Inflammatory macrophage treated with lipopolysaccharide for 1 hour (primary cell): ENCODE results near the gene FAM114A1.
A peak's percentile ranks its signal among the peaks of the same experiment; 100 is the strongest.
"Not testable (repeated sequence)": the region's sequence is repeated elsewhere in the genome, so short reads cannot be mapped to it uniquely, and the experiment has no call there.

ENCODE experiments used
- DNase-seq, 2 donors: peaks; one replicate each; pipeline ENCODE4 v3.0.0-alpha.2; 2020 to 2022

FAM114A1 gene

GRCh38 chr4:38940476-38940875 lies 72.9 kb downstream of the FAM114A1 start:
- DNase-seq, result no peak

GRCh38 chr4:38941906-38942305 lies 74.3 kb downstream of the FAM114A1 start:
- DNase-seq, result peak; percentile 24 to 66

GRCh38 chr4:38943343-38943742 lies 75.7 kb downstream of the FAM114A1 start:
- DNase-seq, result no peak

- no peak for DNase-seq
Measured at GRCh38 chr4:38944440-38944839, 76.8 kb downstream of the FAM114A1 start.

GRCh38 chr4:38946919-38947318 lies 79.3 kb downstream of the FAM114A1 start:
- no peak for DNase-seq

GRCh38 chr4:38948551-38948950 lies 80.9 kb downstream of the FAM114A1 start:
- no peak for DNase-seq

- no peak for DNase-seq
Measured at GRCh38 chr4:38949411-38950051, 81.9 kb downstream of the FAM114A1 start.

GRCh38 chr4:38950159-38950558 lies 82.6 kb downstream of the FAM114A1 start:
- DNase-seq, result no peak

GRCh38 chr4:38950734-38951133 lies 83.1 kb downstream of the FAM114A1 start:
- DNase-seq, result no peak

- no peak for DNase-seq
Measured at GRCh38 chr4:38951598-38951997, 84.0 kb downstream of the FAM114A1 start.

- DNase-seq, result no peak
Measured at GRCh38 chr4:38952017-38952416, 84.4 kb downstream of the FAM114A1 start.

- DNase-seq, result no peak
Measured at GRCh38 chr4:38954727-38955126, 87.1 kb downstream of the FAM114A1 start.

GRCh38 chr4:38955957-38956356 lies 88.4 kb downstream of the FAM114A1 start:
- no peak for DNase-seq

- DNase-seq, result no peak
Measured at GRCh38 chr4:38957261-38957815, 89.7 kb downstream of the FAM114A1 start.

GRCh38 chr4:38957893-38958292 lies 90.3 kb downstream of the FAM114A1 start:
- DNase-seq, result no peak

GRCh38 chr4:38958453-38959190 lies 91.0 kb downstream of the FAM114A1 start:
- DNase-seq, result no peak

- not testable (repeated sequence) for DNase-seq
Measured at GRCh38 chr4:38959248-38959647, 91.6 kb downstream of the FAM114A1 start.

- DNase-seq, result no peak
Measured at GRCh38 chr4:38964942-38965775, 97.6 kb downstream of the FAM114A1 start.

- DNase-seq, result no peak
Measured at GRCh38 chr4:38965866-38966265, 98.3 kb downstream of the FAM114A1 start.

GRCh38 chr4:38967260-38968095 lies 99.9 kb downstream of the FAM114A1 start:
- DNase-seq, result peak; percentile 42 to 63

GRCh38 chr4:38968668-38969067 lies 101.1 kb downstream of the FAM114A1 start:
- DNase-seq, result no peak

- DNase-seq, result no peak
Measured at GRCh38 chr4:38976308-38976707, 108.7 kb downstream of the FAM114A1 start.
